ENCODE measurements around the gene AMPD2. TPM values are rescaled to one million over a fixed set of nuclear protein-coding genes. Genes with fewer than 3 reads are reported as not detected.

The AMPD2 gene
- polyA plus RNA-seq, 2 of the 4 experiments (the other 2 are of a cell fraction), result 19.3 to 47.2 TPM

DNA sequence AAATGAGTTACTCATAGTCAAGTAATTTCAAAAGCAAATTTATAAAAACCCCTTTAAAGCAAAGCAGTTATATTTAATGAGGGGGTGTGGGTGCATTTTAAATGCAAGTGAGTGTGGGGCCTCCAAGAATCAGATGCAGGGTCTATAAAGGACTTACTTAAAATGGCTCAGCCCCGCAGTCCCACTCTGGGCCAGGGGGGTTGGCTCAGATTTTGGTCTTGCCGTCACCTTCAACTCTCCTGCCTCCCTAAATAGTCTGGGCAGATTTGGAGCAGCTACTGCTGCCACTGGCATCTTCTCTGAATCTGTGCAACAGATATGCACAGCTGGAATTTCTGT, 16.2 kb downstream of the AMPD2 start (continued):
- TF ChIP-seq KDM1A (IDR thresholded peaks at IDR 0.05; ENCODE audit: low read depth), result no peak

GRCh38 chr1:109636201-109636952, 16.7 kb downstream of the AMPD2 start:
- DNase-seq (ENCODE audit: low read depth in 1 of 2, low spot score in 1 of 2) (peak in 1 of 2 experiments; percentile 34), ATAC-seq (peak; percentile 35 to 59; a peak in 5 of 6 replicates), FAIRE-seq (no peak)
- ChIA-PET CTCF (interaction anchor here (0.6 to 21.4 kb wide), 9 partner anchors 17 to 393 kb away, joined by 3 to 295 read pairs (median 18); partner anchors contain the start of genes AHCYL1 and GSTM4), POLR2A (interaction anchor here (0.6 to 1.9 kb wide), 3 partner anchors 16 to 146 kb away, joined by 3 to 9 read pairs (median 3); partner anchors contain the start of gene GNAI3)
- Histone ChIP-seq H3K4me2 (peak overlapping the region; percentile 58), H3K4me3 (no peak overlapping the region), H3K27ac (peak overlapping the region; percentile 53 to 78), H3K4me1 (peaks cover 27% of the 10 kb centered on the region), H3K9me3 (no peaks in the 10 kb centered on the region)
- TF ChIP-seq POLR2AphosphoS2 (conservative IDR thresholded peaks at IDR 0.05; ENCODE audit: low read length) (no peak), PHF8 (IDR thresholded peaks at IDR 0.05; ENCODE audit: borderline replicate concordance, low read depth) (no peak), NR3C1 (IDR thresholded peaks at IDR 0.05) (no peak), HMGXB4 (CRISPR knock-in tag; IDR thresholded peaks at IDR 0.05; ENCODE audit: borderline replicate concordance) (no peak), MAFK (IDR thresholded peaks at IDR 0.05; ENCODE audit: partially characterized antibody) (peak; percentile 66), CBX2 (IDR thresholded peaks at IDR 0.05; ENCODE audit: borderline replicate concordance, low read depth) (no peak), FOSL2 (IDR thresholded peaks at IDR 0.05) (no peak), FOSL2 (CRISPR knock-in tag; IDR thresholded peaks at IDR 0.05) (peak; percentile 36; the same call in 1 of the 2 replicates), HOXB13 (CRISPR knock-in tag; IDR thresholded peaks at IDR 0.05; ENCODE audit: low read depth) (no peak), RARB (CRISPR knock-in tag; IDR thresholded peaks at IDR 0.05) (no peak), MYC (IDR thresholded peaks at IDR 0.05; ENCODE audit: borderline replicate concordance, low read length) (no peak), BCL3 (IDR thresholded peaks at IDR 0.05) (no peak), EHMT2 (IDR thresholded peaks at IDR 0.05; ENCODE audit: low read depth) (no peak), FOSB (CRISPR knock-in tag; IDR thresholded peaks at IDR 0.05) (no peak), REST (IDR thresholded peaks at IDR 0.05) (no peak), JUN (IDR thresholded peaks at IDR 0.05) (no peak), CEBPB (IDR thresholded peaks at IDR 0.05) (peak in 1 of 2 experiments; percentile 24; a peak in 1 of 4 replicates), RNF2 (IDR thresholded peaks at IDR 0.05; ENCODE audit: borderline replicate concordance, low read depth) (no peak)
- TF ChIP-seq, protein P1, sequence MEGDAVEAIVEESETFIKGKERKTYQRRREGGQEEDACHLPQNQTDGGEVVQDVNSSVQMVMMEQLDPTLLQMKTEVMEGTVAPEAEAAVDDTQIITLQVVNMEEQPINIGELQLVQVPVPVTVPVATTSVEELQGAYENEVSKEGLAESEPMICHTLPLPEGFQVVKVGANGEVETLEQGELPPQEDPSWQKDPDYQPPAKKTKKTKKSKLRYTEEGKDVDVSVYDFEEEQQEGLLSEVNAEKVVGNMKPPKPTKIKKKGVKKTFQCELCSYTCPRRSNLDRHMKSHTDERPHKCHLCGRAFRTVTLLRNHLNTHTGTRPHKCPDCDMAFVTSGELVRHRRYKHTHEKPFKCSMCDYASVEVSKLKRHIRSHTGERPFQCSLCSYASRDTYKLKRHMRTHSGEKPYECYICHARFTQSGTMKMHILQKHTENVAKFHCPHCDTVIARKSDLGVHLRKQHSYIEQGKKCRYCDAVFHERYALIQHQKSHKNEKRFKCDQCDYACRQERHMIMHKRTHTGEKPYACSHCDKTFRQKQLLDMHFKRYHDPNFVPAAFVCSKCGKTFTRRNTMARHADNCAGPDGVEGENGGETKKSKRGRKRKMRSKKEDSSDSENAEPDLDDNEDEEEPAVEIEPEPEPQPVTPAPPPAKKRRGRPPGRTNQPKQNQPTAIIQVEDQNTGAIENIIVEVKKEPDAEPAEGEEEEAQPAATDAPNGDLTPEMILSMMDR (IDR thresholded peaks at IDR 0.05), result no peak
- WGBS (ENCODE audit: missing lambda C conversion rate), result 48% methylated on average over 8 of the region's 9 CpGs
